A549 (cell line): ENCODE results near the gene CEP152. TPM values are rescaled to one million over a fixed set of nuclear protein-coding genes. Genes with fewer than 3 reads are reported as not detected.

Experiments used
- ATAC-seq, 2 experiments: fragments of 200-7000 bp in 1 of 2; fragments of >200 bp in 1 of 2; cut with Nextera tagmentation in 1 of 2; cut with Tn5 transposase in 1 of 2; 3 replicates each; pipeline versions ENCODE4 v1.8.0 to v1.9.1; 2018 to 2020; ENCODE audit warnings: mild to moderate bottlenecking in 1 of 2, moderate library complexity in 1 of 2
- CTCF ChIA-PET: fragments of 300-600 bp; sonication (Branson Sonifier 250); formaldehyde crosslinking; extraction: SDS; loops from one replicate; lab custom pipeline; 2021; ENCODE audit warnings: antibody characterized with exemption, inconsistent platforms; lab: Yijun Ruan, JAX
- POLR2A ChIA-PET: fragments of 350-600 bp; formaldehyde crosslinking; extraction: SDS; loops from one replicate; lab custom pipeline; 2021; ENCODE audit warnings: antibody characterized with exemption, inconsistent platforms; lab: Yijun Ruan, JAX
- DNase-seq, 2 experiments: peaks; one replicate each; pipeline versions ENCODE4 v3.0.0 to v3.0.0-alpha.2; 2011 to 2016; ENCODE audit warnings: low read depth in 1 of 2, low spot score in 1 of 2
- FAIRE-seq: peaks from 2 replicates; lab custom pipeline; 2011; peaks lifted over from hg19 to GRCh38; lab: Jason Lieb, UNC
- H3K27ac ChIP-seq, 2 experiments: fragments of >200 bp; sonication (Bioruptor Twin); formaldehyde crosslinking; 3 replicates each; pipeline ENCODE4 v1.5.1; 2016 to 2017
- H3K4me1 ChIP-seq: fragments of >200 bp; sonication (Bioruptor Twin); formaldehyde crosslinking; 3 replicates; pipeline ENCODE4 v1.6.1; 2016
- H3K4me2 ChIP-seq: fragments of >200 bp; sonication (Bioruptor Twin); formaldehyde crosslinking; 3 replicates; pipeline ENCODE4 v1.6.1; 2016
- H3K4me3 ChIP-seq: fragments of >200 bp; sonication (Bioruptor Twin); formaldehyde crosslinking; 3 replicates; pipeline ENCODE4 v1.5.1; 2016
- H3K9me3 ChIP-seq: fragments of >200 bp; sonication (Bioruptor Twin); formaldehyde crosslinking; 3 replicates; pipeline ENCODE4 v1.6.1; 2016
- CEBPB ChIP-seq, 2 experiments: fragments of >200 bp in 1 of 2; sonication (Bioruptor Twin) in 1 of 2; formaldehyde crosslinking in 1 of 2; IDR thresholded peaks; 2 replicates each; pipeline ENCODE4 v1.6.1; 2012 to 2016
- CHD4 ChIP-seq: fragments of 200-600 bp; sonication (generic); IDR thresholded peaks from 2 replicates; pipeline ENCODE4 v1.6.1; 2016; ENCODE audit warnings: antibody characterized with exemption, mild to moderate bottlenecking, borderline replicate concordance
- EHF ChIP-seq: fragments of 250-450 bp; sonication (Bioruptor Pico); IDR thresholded peaks from 2 replicates; pipeline ENCODE4 v1.5.0; 2020; ENCODE audit warnings: mild to moderate bottlenecking
- EHMT2 ChIP-seq: fragments of 200-600 bp; sonication (generic); IDR thresholded peaks from 2 replicates; pipeline ENCODE4 v1.6.1; 2016; ENCODE audit warnings: antibody characterized with exemption, low read depth, mild to moderate bottlenecking, moderate library complexity
- ELK1 ChIP-seq: fragments of 150-350 bp; IDR thresholded peaks from 2 replicates; pipeline ENCODE4 v1.6.1; 2014; ENCODE audit warnings: low read depth, mild to moderate bottlenecking, low read length
- FOSL2 ChIP-seq, 2 experiments: fragments of 450-650 bp in 1 of 2; fragments of >200 bp in 1 of 2; sonication (Bioruptor Twin) in 1 of 2; formaldehyde crosslinking; IDR thresholded peaks; 2 replicates each; pipeline versions ENCODE4 v1.5.0 to v1.6.1; 2016 to 2020; ENCODE audit warnings: mild to moderate bottlenecking in 1 of 2, moderate library complexity in 1 of 2
- FOXS1 ChIP-seq: fragments of 250-450 bp; sonication (Bioruptor Pico); IDR thresholded peaks from 2 replicates; pipeline ENCODE4 v1.5.0; 2020; ENCODE audit warnings: mild to moderate bottlenecking, moderate library complexity
- HDAC2 ChIP-seq: fragments of 200-600 bp; sonication (generic); IDR thresholded peaks from 2 replicates; pipeline ENCODE4 v1.6.1; 2016
- HEYL ChIP-seq: fragments of 250-450 bp; sonication (Bioruptor Pico); IDR thresholded peaks from 2 replicates; pipeline ENCODE4 v1.8.0; 2021; ENCODE audit warnings: mild to moderate bottlenecking, moderate library complexity
- HOXB13 ChIP-seq: fragments of 250-450 bp; sonication (Bioruptor Pico); IDR thresholded peaks from 2 replicates; pipeline ENCODE4 v1.5.0; 2020; ENCODE audit warnings: low read depth, mild to moderate bottlenecking, moderate library complexity
- HOXB5 ChIP-seq: fragments of 250-450 bp; sonication (Bioruptor Pico); IDR thresholded peaks from 2 replicates; pipeline ENCODE4 v1.5.0; 2020; ENCODE audit warnings: mild to moderate bottlenecking, moderate library complexity
- KDM5A ChIP-seq: fragments of 200-600 bp; sonication (generic); IDR thresholded peaks from 2 replicates; pipeline ENCODE4 v1.6.1; 2016; ENCODE audit warnings: antibody characterized with exemption, mild to moderate bottlenecking
- MAFK ChIP-seq: fragments of 450-650 bp; IDR thresholded peaks from 2 replicates; pipeline ENCODE4 v1.6.1; 2014; ENCODE audit not compliant: partially characterized antibody
- MYC ChIP-seq: IDR thresholded peaks from 2 replicates; pipeline ENCODE4 v1.6.1; 2012; ENCODE audit warnings: mild to moderate bottlenecking, inconsistent platforms, low read length, improper control_type of control experiment, borderline replicate concordance
- NR3C1 ChIP-seq: fragments of >200 bp; sonication (Bioruptor Twin); formaldehyde crosslinking; IDR thresholded peaks from 3 replicates; pipeline ENCODE4 v1.6.1; 2017
- REST ChIP-seq: fragments of 200-600 bp; sonication (generic); IDR thresholded peaks from 2 replicates; pipeline ENCODE4 v1.6.1; 2016; ENCODE audit warnings: antibody characterized with exemption, mild to moderate bottlenecking, moderate library complexity
- RNF2 ChIP-seq: fragments of 200-600 bp; sonication (generic); IDR thresholded peaks from 2 replicates; pipeline ENCODE4 v1.6.1; 2016; ENCODE audit warnings: low read depth, mild to moderate bottlenecking, antibody characterized with exemption, moderate library complexity, borderline replicate concordance
- SMC3 ChIP-seq: fragments of >200 bp; sonication (Bioruptor Twin); formaldehyde crosslinking; IDR thresholded peaks from 3 replicates; pipeline ENCODE4 v1.6.1; 2018; ENCODE audit warnings: inconsistent platforms
- SREBF2 ChIP-seq: fragments of 450-650 bp; IDR thresholded peaks from 2 replicates; pipeline ENCODE4 v1.6.1; 2014; ENCODE audit warnings: mild to moderate bottlenecking, moderate library complexity
- TFCP2L1 ChIP-seq: fragments of 250-450 bp; sonication (Bioruptor Pico); IDR thresholded peaks from 2 replicates; pipeline ENCODE4 v1.5.0; 2021; ENCODE audit warnings: mild to moderate bottlenecking
- TP53 ChIP-seq: fragments of 250-450 bp; sonication (Bioruptor Pico); IDR thresholded peaks from 2 replicates; pipeline ENCODE4 v1.5.0; 2021; ENCODE audit warnings: mild to moderate bottlenecking, moderate library complexity
- ZNF302 ChIP-seq: fragments of 250-450 bp; sonication (Bioruptor Pico); IDR thresholded peaks from 2 replicates; pipeline ENCODE4 v1.9.0; 2021; ENCODE audit warnings: inconsistent platforms, mild to moderate bottlenecking, moderate library complexity
- ZSCAN20 ChIP-seq: fragments of 250-450 bp; sonication (Bioruptor Pico); IDR thresholded peaks from 2 replicates; pipeline ENCODE4 v1.8.0; 2022; ENCODE audit warnings: mild to moderate bottlenecking, moderate library complexity
- WGBS: methylation state at CpG from one replicate; pipeline ENCODE4 v1.1.6; 2017; ENCODE audit errors: missing lambda C conversion rate; 5-methylcytosine and 5-hydroxymethylcytosine counted together
- polyA plus RNA-seq, 4 experiments: library from polyadenylated mRNA; depleted of rRNA in 3 of 4; stranded (reverse); fragments of >200 nt; fragmentation: RNase III in 1 of 4; extraction: RNeasy Plus Mini Kit Qiagen cat#74134 plus additional on column Dnase treatment in 1 of 4; gene quantifications; 2 replicates in 3 of 4; 3 replicates in 1 of 4; pipeline ENCODE4 v1.2.3, GENCODE V29; 2011 to 2017
- TF ChIP-seq, protein P1 (sequence below): IDR thresholded peaks from 2 replicates; pipeline ENCODE4 v1.6.1; 2012
- TF ChIP-seq, protein P2 (sequence below): fragments of 250-450 bp; sonication (Bioruptor Pico); IDR thresholded peaks from 2 replicates; pipeline ENCODE4 v1.5.0; 2020; ENCODE audit warnings: low read depth, mild to moderate bottlenecking, moderate library complexity
- TF ChIP-seq, protein P3 (sequence below): fragments of >200 bp; sonication (Bioruptor Twin); formaldehyde crosslinking; IDR thresholded peaks from 3 replicates; pipeline ENCODE4 v1.6.1; 2016

The CEP152 gene
- polyA plus RNA-seq, 2 of the 4 experiments (the other 2 are of a cell fraction): 3.9 to 4.3 TPM

DNA sequence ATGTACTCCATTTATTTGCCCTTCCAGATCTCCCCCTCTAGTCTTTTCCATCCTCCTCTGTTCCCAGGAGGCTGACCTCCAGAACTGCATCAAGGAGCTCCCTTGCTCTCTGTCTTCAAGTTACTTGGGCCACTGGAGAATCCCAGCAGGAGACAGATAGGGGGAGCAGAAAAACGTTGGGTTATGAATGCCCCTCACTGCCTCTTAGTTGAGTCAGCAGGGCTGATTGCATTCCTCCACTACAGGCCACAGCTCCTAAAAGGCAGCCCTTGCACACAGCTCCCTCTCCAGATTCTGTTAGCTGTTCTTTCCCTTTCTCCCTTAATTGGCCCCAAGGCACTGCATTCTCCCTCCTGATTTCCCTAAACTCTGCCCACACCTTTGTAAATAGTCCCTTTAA lies 12.4 kb upstream of the CEP152 start:
- TF ChIP-seq SREBF2: no peak
- TF ChIP-seq ELK1: no peak
- TF ChIP-seq HOXB5 (CRISPR knock-in tag): no peak
- no peak for TF ChIP-seq HOXB13
- TF ChIP-seq HEYL (CRISPR knock-in tag): no peak
- no peak for TF ChIP-seq REST
- no peak for TF ChIP-seq EHMT2
- TF ChIP-seq ZNF302 (CRISPR knock-in tag): no peak
- no peak for TF ChIP-seq HDAC2
- TF ChIP-seq ZSCAN20 (CRISPR knock-in tag): no peak
- TF ChIP-seq MYC: no peak
- TF ChIP-seq CEBPB (IDR thresholded peaks at IDR 0.05): no peak
- TF ChIP-seq TFCP2L1 (CRISPR knock-in tag): no peak
- TF ChIP-seq, protein P1, sequence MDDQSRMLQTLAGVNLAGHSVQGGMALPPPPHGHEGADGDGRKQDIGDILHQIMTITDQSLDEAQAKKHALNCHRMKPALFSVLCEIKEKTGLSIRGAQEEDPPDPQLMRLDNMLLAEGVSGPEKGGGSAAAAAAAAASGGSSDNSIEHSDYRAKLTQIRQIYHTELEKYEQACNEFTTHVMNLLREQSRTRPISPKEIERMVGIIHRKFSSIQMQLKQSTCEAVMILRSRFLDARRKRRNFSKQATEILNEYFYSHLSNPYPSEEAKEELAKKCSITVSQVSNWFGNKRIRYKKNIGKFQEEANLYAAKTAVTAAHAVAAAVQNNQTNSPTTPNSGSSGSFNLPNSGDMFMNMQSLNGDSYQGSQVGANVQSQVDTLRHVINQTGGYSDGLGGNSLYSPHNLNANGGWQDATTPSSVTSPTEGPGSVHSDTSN: no peak
- no peak for TF ChIP-seq KDM5A
- ChIA-PET POLR2A (no interaction called here), CTCF (no interaction called here)
- FAIRE-seq: no peak
- H3K4me1 ChIP-seq: no peaks in the 10 kb centered on the region
- H3K4me2 ChIP-seq: no peak overlapping the region
- H3K27ac ChIP-seq: no peak overlapping the region
- no peak overlapping the region for H3K4me3 ChIP-seq
- DNase-seq: no peak
- no peak; a peak in 1 of 6 replicates for ATAC-seq
- H3K9me3 ChIP-seq: no peaks in the 10 kb centered on the region
- 0% methylated on average over 1 of the region's 1 CpG for WGBS

- no peak for FAIRE-seq
- Histone ChIP-seq H3K4me3 (no peak overlapping the region), H3K4me2 (no peak overlapping the region), H3K9me3 (no peaks in the 10 kb centered on the region)
- POLR2A ChIA-PET: no interaction called here
- TF ChIP-seq FOSL2 (IDR thresholded peaks at IDR 0.05) (no peak), FOSL2 (CRISPR knock-in tag; IDR thresholded peaks at IDR 0.05) (no peak), RNF2 (no peak), EHMT2 (no peak), EHF (no peak), CHD4 (no peak), SMC3 (no peak), NR3C1 (no peak), SREBF2 (no peak), CEBPB (IDR thresholded peaks at IDR 0.05) (no peak), FOXS1 (CRISPR knock-in tag) (no peak), TP53 (CRISPR knock-in tag) (no peak), ZNF302 (CRISPR knock-in tag) (no peak), KDM5A (no peak), MAFK (no peak), HOXB5 (CRISPR knock-in tag) (no peak), HDAC2 (no peak)
- TF ChIP-seq, protein P1: no peak
- TF ChIP-seq, protein P2, sequence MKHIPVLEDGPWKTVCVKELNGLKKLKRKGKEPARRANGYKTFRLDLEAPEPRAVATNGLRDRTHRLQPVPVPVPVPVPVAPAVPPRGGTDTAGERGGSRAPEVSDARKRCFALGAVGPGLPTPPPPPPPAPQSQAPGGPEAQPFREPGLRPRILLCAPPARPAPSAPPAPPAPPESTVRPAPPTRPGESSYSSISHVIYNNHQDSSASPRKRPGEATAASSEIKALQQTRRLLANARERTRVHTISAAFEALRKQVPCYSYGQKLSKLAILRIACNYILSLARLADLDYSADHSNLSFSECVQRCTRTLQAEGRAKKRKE (CRISPR knock-in tag): no peak
- TF ChIP-seq, protein P3, sequence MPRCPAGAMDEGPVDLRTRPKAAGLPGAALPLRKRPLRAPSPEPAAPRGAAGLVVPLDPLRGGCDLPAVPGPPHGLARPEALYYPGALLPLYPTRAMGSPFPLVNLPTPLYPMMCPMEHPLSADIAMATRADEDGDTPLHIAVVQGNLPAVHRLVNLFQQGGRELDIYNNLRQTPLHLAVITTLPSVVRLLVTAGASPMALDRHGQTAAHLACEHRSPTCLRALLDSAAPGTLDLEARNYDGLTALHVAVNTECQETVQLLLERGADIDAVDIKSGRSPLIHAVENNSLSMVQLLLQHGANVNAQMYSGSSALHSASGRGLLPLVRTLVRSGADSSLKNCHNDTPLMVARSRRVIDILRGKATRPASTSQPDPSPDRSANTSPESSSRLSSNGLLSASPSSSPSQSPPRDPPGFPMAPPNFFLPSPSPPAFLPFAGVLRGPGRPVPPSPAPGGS: no peak
- TF ChIP-seq, all 56 proteins: peak for 0
- 16% methylated on average over 2 of the region's 2 CpGs for WGBS
- Histone ChIP-seq H3K4me1 (peaks cover 13% of the 10 kb centered on the region; the same call in 2 of the 3 replicates), H3K27ac (no peak overlapping the region)
- CTCF ChIA-PET: no interaction called here
- ATAC-seq (no peak), DNase-seq (no peak)
Measured at GRCh38 chr15:48814286-48814685, 3.4 kb upstream of the CEP152 start.
